GM23338 (cell line): Measurements from ENCODE around the gene SMYD3. TPM values are rescaled to one million over a fixed set of nuclear protein-coding genes. Genes with fewer than 3 reads are reported as not detected.

Source experiments
- ATAC-seq: fragments of 200-7000 bp; cut with Tn5 transposase; 3 replicates; pipeline ENCODE4 v1.9.1; 2020
- DNase-seq: peaks from one replicate; pipeline ENCODE4 v3.0.0-alpha.2; 2015; ENCODE audit warnings: low spot score
- H2AFZ ChIP-seq: fragments of 200-600 bp; sonication (generic); 2 replicates; pipeline ENCODE4 v1.8.0; 2016; ENCODE audit warnings: antibody characterized with exemption, mild to moderate bottlenecking, moderate library complexity
- H3F3A ChIP-seq: fragments of 200-600 bp; sonication (generic); replicated peaks from 2 replicates; pipeline ENCODE4 v1.8.0; 2017; ENCODE audit warnings: antibody characterized with exemption, mixed run types, low read depth
- H3K27ac ChIP-seq: fragments of 200-600 bp; sonication (generic); 2 replicates; pipeline ENCODE4 v1.6.1; 2016; ENCODE audit warnings: low read depth
- H3K27me3 ChIP-seq: fragments of 200-600 bp; sonication (generic); 2 replicates; pipeline ENCODE4 v1.8.0; 2016; ENCODE audit warnings: mild to moderate bottlenecking, mixed run types, moderate library complexity; ENCODE audit not compliant: insufficient read depth
- H3K36me3 ChIP-seq: fragments of 200-600 bp; sonication (generic); 2 replicates; pipeline ENCODE4 v1.8.0; 2016; ENCODE audit warnings: mild to moderate bottlenecking; ENCODE audit not compliant: insufficient read depth
- H3K4me1 ChIP-seq: fragments of 200-600 bp; sonication (generic); 2 replicates; pipeline ENCODE4 v1.8.0; 2016; ENCODE audit warnings: mild to moderate bottlenecking, moderate library complexity; ENCODE audit not compliant: insufficient read depth
- H3K4me2 ChIP-seq: fragments of 200-600 bp; sonication (generic); 2 replicates; pipeline ENCODE4 v1.7.1; 2017; ENCODE audit warnings: mixed run types
- H3K4me3 ChIP-seq: fragments of 200-600 bp; sonication (generic); 2 replicates; pipeline ENCODE4 v1.6.1; 2016; ENCODE audit warnings: mixed run types
- H3K79me2 ChIP-seq: fragments of 200-600 bp; sonication (generic); replicated peaks from 2 replicates; pipeline ENCODE4 v1.8.0; 2017; ENCODE audit warnings: mild to moderate bottlenecking; ENCODE audit not compliant: insufficient read depth
- H3K9me2 ChIP-seq: fragments of 200-600 bp; sonication (generic); 2 replicates; pipeline ENCODE4 v1.8.0; 2017; ENCODE audit not compliant: insufficient read depth
- H4K20me1 ChIP-seq: fragments of 200-600 bp; sonication (generic); replicated peaks from 2 replicates; pipeline ENCODE4 v1.8.0; 2017; ENCODE audit warnings: mild to moderate bottlenecking; ENCODE audit not compliant: insufficient read depth
- H3K27ac Mint-ChIP-seq: 2 replicates; pipeline ENCODE4 v1.8.0; 2020; ENCODE audit warnings: inconsistent platforms, mild to moderate bottlenecking, moderate library complexity, mixed read lengths
- H3K27me3 Mint-ChIP-seq: 3 replicates; pipeline ENCODE4 v1.8.0; 2022; ENCODE audit warnings: low read depth, mild to moderate bottlenecking, moderate library complexity, mixed read lengths, inconsistent platforms; ENCODE audit not compliant: insufficient read depth, poor library complexity
- H3K36me3 Mint-ChIP-seq: 3 replicates; pipeline ENCODE4 v1.8.0; 2021; ENCODE audit warnings: low read depth, mild to moderate bottlenecking, inconsistent platforms, moderate library complexity, mixed read lengths
- H3K4me1 Mint-ChIP-seq: 3 replicates; pipeline ENCODE4 v1.8.0; 2020; ENCODE audit warnings: mild to moderate bottlenecking, inconsistent platforms, mixed read lengths
- H3K4me3 Mint-ChIP-seq: 3 replicates; pipeline ENCODE4 v1.8.0; 2021; ENCODE audit warnings: moderate library complexity, mild to moderate bottlenecking, inconsistent platforms, mixed read lengths
- H3K9me3 Mint-ChIP-seq: 3 replicates; pipeline ENCODE4 v1.8.0; 2020; ENCODE audit warnings: moderate library complexity, mild to moderate bottlenecking, inconsistent platforms, mixed read lengths
- CREB1 ChIP-seq: fragments of 250-450 bp; sonication (Bioruptor Pico); IDR thresholded peaks from 2 replicates; pipeline ENCODE4 v1.5.0; 2020; ENCODE audit warnings: low read depth, mild to moderate bottlenecking, moderate library complexity
- CTCF ChIP-seq, 2 experiments: fragments of 200-600 bp in 1 of 2; sonication (generic) in 1 of 2; conservative IDR thresholded peaks; 2 replicates each; pipeline versions ENCODE4 v1.5.1 to v1.6.1; 2016 to 2017; ENCODE audit warnings: antibody characterized with exemption in 2 of 2, low read depth in 2 of 2, mild to moderate bottlenecking in 2 of 2, moderate library complexity in 1 of 2
- ETS1 ChIP-seq: IDR thresholded peaks from 2 replicates; pipeline ENCODE4 v1.6.1; 2016; ENCODE audit warnings: antibody characterized with exemption
- EZH2phosphoT487 ChIP-seq: fragments of 200-600 bp; sonication (generic); IDR thresholded peaks from one replicate; pipeline ENCODE4 v1.8.1; 2018; ENCODE audit warnings: antibody characterized with exemption; ENCODE audit not compliant: unreplicated experiment
- JUNB ChIP-seq: IDR thresholded peaks from one replicate; pipeline ENCODE4 v1.6.1; 2016; ENCODE audit warnings: antibody characterized with exemption; ENCODE audit not compliant: unreplicated experiment
- NANOG ChIP-seq: IDR thresholded peaks from 2 replicates; pipeline ENCODE4 v1.6.1; 2016; ENCODE audit warnings: antibody characterized with exemption, borderline replicate concordance
- POLR2AphosphoS5 ChIP-seq: IDR thresholded peaks from 2 replicates; pipeline ENCODE4 v1.6.1; 2016; ENCODE audit warnings: antibody characterized with exemption, low read depth
- REST ChIP-seq: IDR thresholded peaks from one replicate; pipeline ENCODE4 v1.6.1; 2018; ENCODE audit warnings: antibody characterized with exemption; ENCODE audit not compliant: unreplicated experiment
- STAT1 ChIP-seq: IDR thresholded peaks from one replicate; pipeline ENCODE4 v1.6.1; 2016; ENCODE audit warnings: antibody characterized with exemption; ENCODE audit not compliant: unreplicated experiment
- ZNF114 ChIP-seq: fragments of 250-450 bp; sonication (Bioruptor Pico); IDR thresholded peaks from 2 replicates; pipeline ENCODE4 v1.5.0; 2020; ENCODE audit warnings: mild to moderate bottlenecking, moderate library complexity
- ZNF331 ChIP-seq: fragments of 250-450 bp; sonication (Bioruptor Pico); IDR thresholded peaks from 2 replicates; pipeline ENCODE4 v1.5.0; 2020; ENCODE audit warnings: low read depth, mild to moderate bottlenecking, moderate library complexity
- ZNF462 ChIP-seq: fragments of 250-450 bp; sonication (Bioruptor Pico); IDR thresholded peaks from 2 replicates; pipeline ENCODE4 v1.5.0; 2020; ENCODE audit warnings: mild to moderate bottlenecking, moderate library complexity
- polyA plus RNA-seq: library from polyadenylated mRNA; unstranded; fragments of >200 nt; fragmentation: Nextera tagmentation; extraction: Ambion mirVana; gene quantifications from 2 replicates; pipeline ENCODE4 v1.2.1, GENCODE V29; 2016
- total RNA-seq: library from RNA; depleted of rRNA; stranded (reverse); fragments of >200 nt; shearing (Covaris generic); gene quantifications from 2 replicates; pipeline ENCODE4 v1.2.3, GENCODE V29; 2014

Gene SMYD3
- total and polyA plus RNA-seq, 2 experiments from 2014 or later, result 31.8 to 34.4 TPM

- H3K27ac Mint-ChIP-seq, result no peak overlapping the region
- no peak for ATAC-seq
- Histone ChIP-seq H3K27me3 (no peaks in the 10 kb centered on the region), H3K4me1 (no peaks in the 10 kb centered on the region), H3K79me2 (no peaks in the 10 kb centered on the region), H2AFZ (no peak overlapping the region), H3K4me2 (no peak overlapping the region), H3F3A (no peaks in the 10 kb centered on the region), H3K27ac (no peak overlapping the region), H3K4me3 (no peak overlapping the region), H3K36me3 (0 out of 2 replicates have a peak, but pooled peaks cover 2% of the 10 kb centered on the region), H4K20me1 (no peaks in the 10 kb centered on the region), H3K9me2 (no peaks in the 10 kb centered on the region)
- H3K36me3 Mint-ChIP-seq, result peaks cover 9% of the 10 kb centered on the region; the same call in 1 of the 3 replicates
- peaks cover 4% of the 10 kb centered on the region for H3K27me3 Mint-ChIP-seq
- no peak overlapping the region for H3K4me3 Mint-ChIP-seq
- no peaks in the 10 kb centered on the region; the same call in 1 of the 3 replicates for H3K9me3 Mint-ChIP-seq
- no peak for TF ChIP-seq STAT1
- no peak for TF ChIP-seq ZNF462 (CRISPR knock-in tag)
- TF ChIP-seq EZH2phosphoT487, result no peak
- TF ChIP-seq JUNB, result no peak
- no peak for TF ChIP-seq ZNF331 (CRISPR knock-in tag)
- TF ChIP-seq NANOG, result no peak
- TF ChIP-seq CTCF (conservative IDR thresholded peaks at IDR 0.05; ENCODE audit: low read depth in 2 of 2), result no peak
- no peak for TF ChIP-seq CREB1
- TF ChIP-seq POLR2AphosphoS5, result no peak
- no peak for TF ChIP-seq ETS1
- TF ChIP-seq ZNF114 (CRISPR knock-in tag), result no peak
- TF ChIP-seq REST, result no peak
- H3K4me1 Mint-ChIP-seq, result 0 out of 3 replicates have a peak, but pooled peaks cover 2% of the 10 kb centered on the region
- no peak for DNase-seq
Observed at GRCh38 chr1:245887829-245888228, 619.2 kb downstream of the SMYD3 start.
